NCI-H1092 (cell line): ENCODE data around the gene TMEM185B.
"Not testable (repeated sequence)": the region's sequence is repeated elsewhere in the genome, so short reads cannot be mapped to it uniquely, and the experiment has no call there.

Experiments
- DNase-seq: peaks from one replicate; lab custom pipeline; 2025; lab: John Stamatoyannopoulos, UW

The TMEM185B gene

GRCh38 chr2:120251880-120252224 is 28.7 kb upstream of the TMEM185B start:
- no peak for DNase-seq

DNA sequence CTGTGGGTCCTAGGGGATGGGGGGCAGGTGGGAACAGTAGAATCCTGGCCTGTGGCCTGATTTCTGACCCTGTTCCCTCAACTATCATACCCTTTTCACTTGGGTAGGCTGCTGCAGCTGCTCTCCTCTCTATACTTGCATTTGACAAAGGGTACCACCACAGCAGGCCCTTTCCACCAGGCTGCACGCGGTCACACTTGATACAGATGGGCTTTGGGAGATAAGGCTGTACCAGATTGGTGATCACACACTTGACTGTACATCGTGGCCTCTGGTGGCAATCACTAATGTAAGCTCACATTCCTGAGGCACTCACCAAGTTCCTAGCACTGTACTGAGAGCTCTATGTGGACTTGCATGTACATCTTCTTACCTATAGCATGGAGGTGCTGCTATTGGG is 27.9 kb upstream of the TMEM185B start:
- DNase-seq = no peak

GRCh38 chr2:120250640-120251039 is 27.4 kb upstream of the TMEM185B start:
- DNase-seq = no peak

DNA sequence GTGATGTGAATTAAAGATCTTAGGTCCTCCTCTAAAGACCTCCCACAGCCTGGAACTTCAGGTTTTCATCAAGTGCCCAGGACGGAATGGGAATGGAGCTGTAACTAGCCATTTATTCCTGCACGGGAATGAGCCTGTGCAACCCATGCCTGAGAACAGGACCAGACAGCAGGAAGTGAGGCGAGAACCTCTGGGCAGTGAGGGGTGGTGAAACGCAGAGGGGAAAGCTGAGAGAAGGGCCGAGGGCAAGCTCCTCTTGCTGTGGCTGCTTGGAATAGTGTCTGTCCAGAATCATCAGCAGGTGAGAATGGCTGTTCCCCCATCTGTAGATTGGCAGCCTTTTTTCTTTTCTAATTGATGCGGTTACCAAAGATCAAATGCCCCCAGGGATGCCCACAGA is 24.7 kb upstream of the TMEM185B start:
- no peak for DNase-seq

DNA sequence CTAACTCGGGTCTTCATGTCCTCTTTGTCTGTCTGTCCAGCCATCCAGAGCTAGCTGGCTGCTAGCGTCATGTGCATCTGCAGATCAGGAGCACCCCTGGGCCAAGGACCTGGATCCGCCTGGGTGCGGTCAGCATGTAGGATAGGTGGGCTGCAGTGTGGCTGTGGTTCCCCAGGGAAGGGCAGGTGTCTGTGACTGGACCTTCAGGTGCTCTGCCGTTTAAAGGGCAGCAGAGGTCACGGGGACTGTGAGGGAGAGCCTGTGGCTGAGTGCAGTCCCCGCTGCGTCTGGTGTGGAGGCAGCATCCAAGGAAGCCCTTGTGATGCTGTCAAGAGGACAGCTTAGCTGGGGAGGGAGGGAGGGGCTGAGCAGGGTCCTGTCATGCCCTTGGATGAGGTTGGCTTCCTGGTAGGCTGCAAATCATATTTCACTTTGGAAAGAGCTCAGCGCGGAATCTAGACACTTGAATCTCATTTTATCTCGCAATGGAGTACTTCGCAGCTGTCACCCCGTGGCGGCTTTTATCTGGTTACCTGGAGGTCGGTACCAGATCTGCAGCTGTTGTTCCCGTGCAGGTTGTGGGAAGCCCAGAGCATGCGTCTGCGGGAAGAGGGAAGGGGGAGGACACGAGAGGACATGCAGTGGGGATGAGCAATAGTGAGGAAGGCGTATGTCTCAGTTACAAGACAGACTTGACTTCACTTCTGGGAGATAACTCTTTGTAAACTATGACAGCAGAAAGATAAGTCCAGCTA is 23.5 kb upstream of the TMEM185B start:
- no peak for DNase-seq

- no peak for DNase-seq
Measured at GRCh38 chr2:120245520-120246332, 22.5 kb upstream of the TMEM185B start.

DNA sequence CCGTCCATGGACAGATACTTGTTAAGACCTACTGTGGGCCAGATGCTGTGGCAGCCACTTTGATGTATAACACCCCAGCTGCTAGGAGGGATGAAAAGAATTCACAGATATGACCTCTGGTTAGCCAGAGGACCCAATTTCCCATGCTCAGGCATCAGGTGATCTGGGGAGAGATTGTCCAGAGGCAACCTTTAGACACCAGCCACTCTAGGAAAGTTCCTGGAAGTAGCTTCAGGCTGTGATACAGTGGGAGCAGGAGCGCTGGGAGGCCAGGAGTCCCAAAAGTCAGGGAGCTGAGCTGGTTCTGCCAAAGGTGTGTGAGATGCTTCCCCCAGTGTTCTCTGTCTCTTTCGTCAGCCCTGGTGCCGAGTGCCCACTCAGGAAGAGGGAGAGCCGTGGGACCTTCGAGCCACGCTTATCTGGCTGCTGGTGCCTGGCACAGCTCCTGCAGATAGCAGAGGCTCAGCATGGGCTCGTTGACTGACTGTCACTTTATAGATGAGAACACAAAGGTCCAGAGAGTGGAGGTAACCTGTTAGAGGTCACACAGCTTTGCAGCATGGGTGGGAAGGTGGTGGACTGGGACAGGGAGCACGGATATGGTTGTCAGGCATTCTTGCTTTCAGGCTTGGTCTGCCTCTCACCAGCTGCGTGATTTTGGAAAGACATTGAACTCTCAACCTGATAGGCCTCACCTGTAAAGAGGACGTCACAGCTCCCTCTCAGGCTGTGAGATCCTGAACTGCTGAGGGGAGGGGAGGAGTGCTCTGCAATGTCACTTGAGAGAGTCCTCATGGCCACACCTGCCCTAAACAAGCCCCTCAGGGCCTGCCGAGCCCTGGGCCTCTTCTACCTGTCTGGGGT is 21.7 kb upstream of the TMEM185B start:
- DNase-seq = no peak

- DNase-seq = no peak
Measured at GRCh38 chr2:120243875-120244553, 20.8 kb upstream of the TMEM185B start.

GRCh38 chr2:120243211-120243610 is 20.0 kb upstream of the TMEM185B start:
- no peak for DNase-seq

DNA sequence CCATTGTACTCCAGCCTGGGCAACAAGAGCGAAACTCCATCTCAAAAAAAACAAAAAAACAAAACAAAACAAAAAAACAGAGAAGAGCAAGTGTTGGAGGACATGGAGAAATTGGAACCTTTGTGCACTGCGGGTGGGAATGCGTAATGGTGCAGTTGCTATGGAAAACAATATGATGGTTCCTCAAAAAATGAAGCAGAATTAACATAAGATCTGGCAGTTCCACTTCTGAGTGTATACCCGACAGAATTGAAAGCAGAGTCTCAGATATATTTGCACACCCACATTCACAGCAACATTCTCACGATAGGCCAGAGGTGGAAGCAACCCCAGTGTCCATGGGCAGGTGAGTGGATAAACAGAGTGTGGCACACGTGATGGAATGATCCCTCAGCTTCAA is 18.5 kb upstream of the TMEM185B start:
- no peak for DNase-seq

DNA sequence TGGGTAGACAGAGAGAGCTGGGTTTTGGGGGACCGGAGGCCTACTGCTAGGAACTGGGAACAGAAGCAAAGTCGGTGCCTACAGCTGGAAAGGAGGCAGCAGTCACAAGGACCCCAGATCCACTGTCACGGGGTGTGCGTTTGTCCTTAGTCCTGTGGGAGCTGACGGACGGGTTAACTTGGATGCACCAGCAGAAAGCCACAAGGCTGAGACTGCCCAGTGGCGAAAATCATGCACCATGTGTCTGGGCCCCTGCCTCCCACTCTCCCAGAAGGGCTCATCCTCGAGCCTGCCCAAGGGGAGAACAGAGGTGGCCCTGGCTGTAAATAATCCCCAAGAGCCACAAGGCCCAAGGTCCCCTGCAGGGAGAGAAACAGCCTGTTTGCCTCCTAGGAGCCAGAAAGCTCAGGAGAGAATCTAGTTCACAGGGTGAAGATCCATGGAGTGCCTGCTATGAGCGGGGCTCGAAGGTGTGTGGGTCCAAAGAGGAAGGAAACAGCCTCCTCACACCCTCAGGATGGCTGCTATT is 17.8 kb upstream of the TMEM185B start:
- DNase-seq = no peak

DNA sequence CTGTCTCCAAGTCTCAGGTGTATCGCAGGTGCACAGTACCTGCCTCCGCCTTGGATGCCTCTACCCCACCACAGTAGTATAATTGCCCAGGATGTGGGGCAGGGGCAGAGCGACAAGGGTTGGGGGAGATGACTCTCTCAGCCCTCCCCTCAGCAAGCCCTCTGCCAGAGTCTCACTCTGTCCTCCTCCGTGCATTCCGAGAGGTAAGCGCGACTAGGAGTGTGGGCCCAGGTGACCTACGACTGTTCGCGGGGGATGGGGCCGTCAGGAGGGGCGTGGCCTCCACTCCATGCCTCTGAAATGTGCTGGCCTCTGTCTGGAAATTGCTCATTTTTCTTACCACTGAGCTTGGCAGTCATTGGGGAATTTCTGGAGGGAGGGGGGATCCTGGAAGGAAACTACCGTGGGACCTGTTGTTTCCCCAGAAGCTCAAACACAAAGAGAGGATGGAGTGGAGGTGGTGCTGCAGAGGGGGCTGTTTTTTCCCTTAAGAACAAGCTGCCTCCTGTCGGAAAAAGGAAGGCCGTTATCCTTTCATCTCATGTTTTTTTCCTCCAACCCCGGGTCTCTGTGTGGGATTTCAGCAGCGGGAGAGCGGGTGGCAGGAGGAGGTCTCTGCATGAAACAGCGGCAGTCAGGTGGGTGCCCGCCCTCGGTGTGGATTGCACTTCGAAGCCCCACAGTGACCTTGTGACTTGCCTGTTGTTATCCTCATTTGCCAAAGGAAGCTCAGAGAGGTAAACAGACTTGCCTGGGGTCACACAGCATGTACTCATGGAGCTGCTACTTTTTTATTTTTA is 16.5 kb upstream of the TMEM185B start:
- no peak for DNase-seq

GRCh38 chr2:120238728-120239487 is 15.7 kb upstream of the TMEM185B start:
- no peak for DNase-seq

GRCh38 chr2:120237491-120237902 is 14.3 kb upstream of the TMEM185B start:
- DNase-seq = no peak

DNA sequence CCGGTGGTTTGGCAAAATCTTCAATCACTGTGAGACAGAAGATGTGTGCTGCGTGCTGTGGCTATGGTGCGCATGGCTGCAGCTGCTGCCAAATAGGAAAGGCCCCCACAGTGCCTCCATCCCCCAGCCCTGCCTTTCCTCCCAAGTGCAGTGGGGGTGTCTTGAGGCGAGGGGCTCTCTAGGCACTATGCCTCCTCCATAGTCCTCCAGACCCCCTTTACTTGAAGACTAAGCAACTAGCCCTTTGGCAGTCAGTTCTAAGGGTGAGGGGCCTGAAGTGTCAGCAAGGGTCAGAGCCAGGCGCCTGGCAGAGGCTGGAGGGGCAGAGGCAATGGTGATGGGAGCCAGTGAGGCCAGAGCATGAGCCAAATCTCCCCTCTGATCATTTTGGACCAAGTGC is 13.6 kb upstream of the TMEM185B start:
- no peak for DNase-seq

DNA sequence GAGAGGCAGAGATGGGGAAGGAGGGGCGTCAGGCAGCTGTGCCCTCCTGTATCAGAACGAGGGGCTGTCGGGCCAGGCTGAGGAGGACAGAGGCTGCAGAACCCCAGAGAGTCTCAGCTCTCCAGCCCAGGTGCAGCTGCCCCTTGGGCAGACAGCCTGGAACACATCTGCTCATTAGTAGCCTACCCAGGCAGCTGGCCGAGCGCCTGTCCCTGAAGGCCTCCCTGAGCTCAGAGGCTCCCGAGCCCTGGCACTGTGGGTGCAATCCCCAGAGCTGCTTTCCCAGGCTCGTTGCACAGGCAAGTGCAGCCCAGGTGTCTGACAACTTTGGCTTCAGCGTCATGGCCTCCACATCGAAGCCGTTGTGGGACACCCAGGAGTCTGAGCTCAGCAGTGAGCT is 13.1 kb upstream of the TMEM185B start:
- DNase-seq = no peak

DNA sequence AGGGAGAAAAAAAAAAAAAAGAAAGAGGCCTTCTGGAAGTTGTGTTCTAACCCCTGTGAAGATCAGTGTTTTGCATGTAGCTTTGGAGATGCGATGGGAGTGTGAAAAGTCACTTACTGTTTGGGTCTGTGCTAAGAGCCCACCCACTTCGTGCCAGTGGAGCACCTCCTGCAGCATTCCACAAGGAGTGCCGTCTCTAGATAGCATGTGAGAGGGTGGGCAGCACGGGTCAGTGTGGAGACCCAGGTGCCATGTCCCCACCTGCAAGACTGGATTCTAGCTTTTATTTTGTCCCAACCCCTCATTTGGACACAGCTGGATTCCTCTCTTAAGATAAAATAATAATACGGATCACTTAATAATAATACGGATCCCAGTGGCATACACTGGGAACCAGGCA is 12.5 kb upstream of the TMEM185B start:
- no peak for DNase-seq

- DNase-seq = not testable (repeated sequence)
Measured at GRCh38 chr2:120235158-120235557, 12.0 kb upstream of the TMEM185B start.

GRCh38 chr2:120233292-120233691 is 10.1 kb upstream of the TMEM185B start:
- DNase-seq = no peak

DNA sequence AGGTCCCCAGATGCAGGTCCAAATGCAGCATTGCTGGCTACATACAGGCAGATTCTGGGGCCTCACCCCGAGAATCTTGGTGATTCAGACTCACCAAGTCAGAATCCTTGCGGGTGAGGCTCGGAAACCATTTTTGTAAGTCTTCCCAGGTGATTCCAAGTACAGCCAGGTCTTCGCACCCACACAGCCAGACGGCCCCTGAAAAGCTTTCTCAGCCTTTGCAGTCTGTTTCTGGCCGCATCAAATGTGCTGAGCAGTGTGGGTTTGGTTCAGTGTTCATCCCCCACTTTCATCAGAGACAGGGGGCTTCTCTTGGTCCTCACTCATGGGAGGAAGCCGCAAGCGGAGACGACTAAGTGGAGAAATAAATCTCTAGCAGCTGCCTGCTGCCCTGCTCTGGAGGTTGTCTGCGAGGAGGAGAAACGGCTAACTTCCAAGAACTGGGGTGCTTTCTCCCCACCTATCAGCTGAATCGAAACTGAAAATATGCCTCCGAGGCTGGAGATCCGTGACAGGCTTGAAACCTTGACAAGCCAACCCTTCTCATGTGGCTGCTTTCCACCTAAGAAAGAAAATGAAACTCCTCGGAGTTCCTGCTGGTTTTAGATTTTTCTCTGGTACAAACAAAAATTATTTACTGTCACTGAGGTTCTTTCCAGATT is 8.9 kb upstream of the TMEM185B start:
- no peak for DNase-seq
